Measurements from ENCODE around the gene PTTG2.

PTTG2 gene

GRCh38 chr4:37982736-37983135 is 22.5 kb downstream of the PTTG2 start:
- no peak for TF ChIP-seq CTCF (IDR thresholded peaks at IDR 0.05; ENCODE audit: insufficient read depth, low read depth, low read length, missing control alignments)
- no peak overlapping the region for H3K4me3 ChIP-seq (ENCODE audit: low read depth, low read length)
- DNase-seq (ENCODE audit: low read depth), result no peak

DNA sequence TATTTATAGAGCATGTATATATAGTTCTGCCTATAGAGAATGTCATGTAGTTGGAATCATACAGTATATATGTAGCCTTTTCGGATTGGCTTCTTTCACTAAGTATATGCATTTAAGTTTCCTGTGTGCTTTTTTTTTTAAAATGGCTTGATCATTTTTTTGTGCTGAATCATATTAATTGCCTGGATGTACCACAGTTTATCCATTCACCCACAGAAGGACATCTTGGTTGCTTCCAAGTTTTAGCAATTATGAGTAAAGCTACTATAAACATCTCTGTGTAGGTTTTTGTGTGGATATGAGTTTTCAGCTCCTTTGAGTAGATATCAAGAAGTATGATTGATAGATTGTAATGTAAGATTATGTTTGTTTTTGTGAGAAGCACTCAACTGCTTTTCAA is 23.8 kb downstream of the PTTG2 start:
- no peak for TF ChIP-seq CTCF (IDR thresholded peaks at IDR 0.05; ENCODE audit: insufficient read depth, low read depth, low read length, missing control alignments)
- H3K4me3 ChIP-seq (ENCODE audit: low read depth, low read length), result no peak overlapping the region
- no peak for DNase-seq (ENCODE audit: low read depth)

DNA sequence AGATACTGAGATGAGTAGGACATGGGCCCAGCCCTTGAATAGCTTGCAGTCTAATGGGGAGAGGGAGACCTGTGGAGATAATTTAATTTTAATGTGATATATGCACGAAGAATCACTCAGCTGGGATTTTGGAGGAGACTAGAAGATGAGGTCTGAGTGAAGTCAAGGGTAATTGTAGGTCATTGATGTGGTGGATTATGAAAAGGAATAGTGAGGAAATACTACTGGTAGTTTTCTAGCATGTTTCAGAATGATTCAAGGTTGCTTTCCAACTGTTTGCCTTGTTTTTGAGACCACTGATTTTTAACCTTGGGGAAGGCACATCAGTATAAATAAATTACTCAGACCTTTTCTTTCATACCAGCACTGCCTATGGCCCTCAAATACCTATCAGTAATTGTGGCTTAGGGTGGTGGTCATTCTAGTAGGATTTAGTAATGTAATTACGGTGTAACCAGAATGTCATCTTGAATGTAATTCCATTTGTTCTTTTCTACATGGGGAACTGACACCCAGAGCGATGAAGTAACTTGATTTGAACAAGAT is 25.6 kb downstream of the PTTG2 start:
- H3K4me3 ChIP-seq (ENCODE audit: low read depth, low read length), result no peak overlapping the region
- TF ChIP-seq CTCF (IDR thresholded peaks at IDR 0.05; ENCODE audit: insufficient read depth, low read depth, low read length, missing control alignments), result no peak
- DNase-seq (ENCODE audit: low read depth), result peak; percentile 24

DNA sequence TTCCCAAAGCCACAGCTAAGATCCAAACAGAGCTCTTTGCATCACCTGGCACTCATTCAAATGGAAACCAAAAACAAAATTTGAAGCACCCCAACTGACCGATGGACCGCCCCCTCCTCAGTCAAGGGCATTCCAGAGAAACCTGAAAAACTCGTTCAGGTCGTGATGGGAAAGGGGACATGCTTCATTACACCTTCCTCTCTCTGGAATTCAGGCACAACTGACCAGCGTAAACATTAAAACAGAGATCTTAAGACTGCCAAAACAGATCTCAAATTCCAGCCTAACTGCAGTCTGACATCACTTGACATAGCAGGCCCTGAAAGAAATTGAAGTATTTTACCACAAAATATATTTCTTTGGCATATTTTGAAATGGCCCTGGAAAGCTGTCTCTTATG is 28.5 kb downstream of the PTTG2 start:
- no peak overlapping the region for H3K4me3 ChIP-seq (ENCODE audit: low read depth, low read length)
- DNase-seq (ENCODE audit: low read depth), result no peak
- TF ChIP-seq CTCF (IDR thresholded peaks at IDR 0.05; ENCODE audit: insufficient read depth, low read depth, low read length, missing control alignments), result no peak

- no peak for DNase-seq (ENCODE audit: low read depth)
- no peak overlapping the region for H3K4me3 ChIP-seq (ENCODE audit: low read depth, low read length)
- no peak for TF ChIP-seq CTCF (IDR thresholded peaks at IDR 0.05; ENCODE audit: insufficient read depth, low read depth, low read length, missing control alignments)
These were observed 29.4 kb downstream of the PTTG2 start for GRCh38 chr4:37989398-37990260.

DNA sequence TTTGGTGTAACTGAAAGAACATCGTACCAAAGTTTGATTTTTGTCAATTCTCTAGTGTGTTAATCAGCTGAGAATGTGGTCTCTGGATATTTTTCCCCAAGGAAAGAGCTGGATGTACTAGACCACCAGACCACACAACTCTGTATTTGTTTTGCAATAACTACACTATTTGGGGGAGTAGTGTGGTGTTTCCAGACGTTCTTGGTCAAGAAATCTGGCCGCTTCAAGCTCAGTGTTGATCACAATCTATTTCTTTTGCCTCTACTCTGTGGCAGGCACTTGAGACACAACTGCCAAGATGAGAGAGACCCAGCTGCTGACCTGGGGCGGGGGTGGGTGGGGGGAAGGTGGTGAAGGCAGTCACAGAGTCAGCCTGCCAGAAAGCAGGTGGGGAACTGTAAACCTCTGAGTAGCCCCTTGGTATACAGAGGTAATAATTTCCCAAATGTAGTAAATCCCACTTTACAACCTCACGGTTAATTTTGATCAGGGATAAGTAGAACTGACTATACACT is 30.6 kb downstream of the PTTG2 start:
- H3K4me3 ChIP-seq (ENCODE audit: low read depth, low read length), result no peak overlapping the region
- DNase-seq (ENCODE audit: low read depth), result no peak
- TF ChIP-seq CTCF (IDR thresholded peaks at IDR 0.05; ENCODE audit: insufficient read depth, low read depth, low read length, missing control alignments), result no peak
